ENCODE data around the gene VCY1B.
"Not testable (repeated sequence)": the region's sequence is repeated elsewhere in the genome, so short reads cannot be mapped to it uniquely, and the experiment has no call there.

VCY1B gene

DNA sequence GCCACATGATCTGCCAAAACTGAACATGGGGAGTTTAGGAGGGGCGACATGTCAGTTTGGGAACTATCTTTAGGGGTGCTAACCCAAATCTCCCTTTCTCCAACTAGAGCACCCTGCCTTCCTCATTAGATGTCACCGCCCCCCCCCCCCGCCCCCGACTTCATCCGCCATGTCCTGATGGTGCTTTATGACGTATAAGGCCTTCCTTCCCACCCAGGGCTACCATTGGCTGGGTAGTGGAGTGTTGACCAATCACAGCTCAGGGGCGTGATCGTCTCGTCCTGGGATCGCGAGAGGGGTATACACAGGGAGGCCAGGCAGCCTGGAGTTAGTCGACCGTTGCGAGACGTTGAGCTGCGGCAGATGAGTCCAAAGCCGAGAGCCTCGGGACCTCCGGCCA is at the start of gene VCY1B:
TSS of gene VCY1B (plus strand) at position 301 of the 400 bp plus-strand sequence. CDS start at position 364, 63 bp downstream.
- DNase-seq, result not testable (repeated sequence)

GRCh38 chrY:14011916-14012315 is 44.1 kb upstream of the VCY1B start:
- not testable (repeated sequence) for DNase-seq

- not testable (repeated sequence) for DNase-seq
Measured at GRCh38 chrY:14030395-14030794, 25.6 kb upstream of the VCY1B start.

GRCh38 chrY:14085877-14086276 is 29.9 kb downstream of the VCY1B start:
- DNase-seq, result no peak

Measured in activated CD4-positive, CD25-positive, alpha-beta regulatory T cell (primary cell).